COR-L47 (cell line): ENCODE measurements around the gene KRTAP12-3.

Experiments used
- DNase-seq: peaks from one replicate; lab custom pipeline; 2025; lab: John Stamatoyannopoulos, UW

Gene KRTAP12-3

GRCh38 chr21:44702973-44703730 lies 45.4 kb downstream of the KRTAP12-3 start:
- DNase-seq: peak; percentile 94

- no peak for DNase-seq
Measured at GRCh38 chr21:44703731-44704635, 46.3 kb downstream of the KRTAP12-3 start.

GRCh38 chr21:44704636-44705001 lies 46.9 kb downstream of the KRTAP12-3 start:
- no peak for DNase-seq

- no peak for DNase-seq
Measured at GRCh38 chr21:44706026-44706705, 48.4 kb downstream of the KRTAP12-3 start.

- DNase-seq: no peak
Measured at GRCh38 chr21:44706706-44707581, 49.2 kb downstream of the KRTAP12-3 start.
